Neural cell (in vitro differentiated cells): ENCODE measurements around the gene ATP11A. TPM values are rescaled to one million over a fixed set of nuclear protein-coding genes. Genes with fewer than 3 reads are reported as not detected.

Source experiments
- H2AFZ ChIP-seq: fragments of 200-600, 300-800 bp; sonication (generic), shearing (Covaris generic); 2 replicates; pipeline ENCODE4 v1.6.0; 2014; ENCODE audit warnings: low read depth, mild to moderate bottlenecking, antibody characterized with exemption, low read length, moderate library complexity
- H3F3A ChIP-seq: fragments of 200-600 bp; shearing (Covaris generic); 2 replicates; pipeline ENCODE4 v1.6.1; 2016; ENCODE audit warnings: mild to moderate bottlenecking, moderate library complexity, mixed read lengths, antibody characterized with exemption, low read length; ENCODE audit not compliant: insufficient read depth, poor library complexity, severe bottlenecking
- H3K27ac ChIP-seq: fragments of 200-600, 300-800 bp; sonication (generic), shearing (Covaris generic); 2 replicates; pipeline ENCODE4 v1.5.1; 2014; ENCODE audit warnings: mild to moderate bottlenecking, low read length, moderate library complexity
- H3K27me3 ChIP-seq: fragments of 300-800, 200-600 bp; sonication (generic), shearing (Covaris generic); 2 replicates; pipeline ENCODE4 v1.6.0; 2014; ENCODE audit warnings: mild to moderate bottlenecking, low read depth, low read length, moderate library complexity; ENCODE audit not compliant: insufficient read depth
- H3K36me3 ChIP-seq: fragments of 300-800, 200-600 bp; sonication (generic), shearing (Covaris generic); 2 replicates; pipeline ENCODE4 v1.5.1; 2014; ENCODE audit warnings: mild to moderate bottlenecking, antibody characterized with exemption, low read length, moderate library complexity; ENCODE audit not compliant: insufficient read depth
- H3K4me2 ChIP-seq: fragments of 300-800, 200-600 bp; sonication (generic), shearing (Covaris generic); 2 replicates; pipeline ENCODE4 v1.6.0; 2014; ENCODE audit warnings: mild to moderate bottlenecking, low read length
- H3K4me3 ChIP-seq: fragments of 300-800, 200-600 bp; sonication (generic), shearing (Covaris generic); 2 replicates; pipeline ENCODE4 v1.5.1; 2014; ENCODE audit warnings: mild to moderate bottlenecking, low read length, moderate library complexity
- H3K79me2 ChIP-seq: fragments of 200-600 bp; shearing (Covaris generic); replicated peaks from 2 replicates; pipeline ENCODE4 v1.6.0; 2014; ENCODE audit warnings: mild to moderate bottlenecking, low read length, moderate library complexity; ENCODE audit not compliant: insufficient read depth
- H3K9ac ChIP-seq: fragments of 300-800, 200-600 bp; sonication (generic), shearing (Covaris generic); 2 replicates; pipeline ENCODE4 v1.6.1; 2016; ENCODE audit warnings: mild to moderate bottlenecking, low read length, mixed read lengths
- H3K9me2 ChIP-seq: fragments of 200-600 bp; shearing (Covaris generic); 2 replicates; pipeline ENCODE4 v1.6.1; 2016; ENCODE audit warnings: mild to moderate bottlenecking, low read length, mixed read lengths; ENCODE audit not compliant: insufficient read depth
- H3K9me3 ChIP-seq: fragments of 200-600, 300-800 bp; sonication (generic), shearing (Covaris generic); 2 replicates; pipeline ENCODE4 v1.6.1; 2016; ENCODE audit warnings: mild to moderate bottlenecking, mixed run types, low read length, moderate library complexity, mixed read lengths
- H4K20me1 ChIP-seq: fragments of 200-600 bp; shearing (Covaris generic); 2 replicates; pipeline ENCODE4 v1.6.1; 2016; ENCODE audit warnings: mild to moderate bottlenecking, mixed run types; ENCODE audit not compliant: insufficient read depth
- EP300 ChIP-seq: fragments of 450-650 bp; conservative IDR thresholded peaks from 2 replicates; pipeline ENCODE4 v1.6.1; 2014; ENCODE audit warnings: antibody characterized with exemption, mild to moderate bottlenecking, moderate library complexity; ENCODE audit not compliant: poor library complexity, severe bottlenecking
- EZH2 ChIP-seq: fragments of 200-600, 300-800 bp; shearing (Covaris generic), sonication (generic); IDR thresholded peaks from 2 replicates; pipeline ENCODE4 v1.6.1; 2014; ENCODE audit warnings: antibody characterized with exemption, low read length, borderline replicate concordance, mild to moderate bottlenecking; ENCODE audit not compliant: insufficient read depth, poor library complexity, severe bottlenecking
- MXI1 ChIP-seq: fragments of 450-650 bp; conservative IDR thresholded peaks from 2 replicates; pipeline ENCODE4 v1.6.1; 2014; ENCODE audit warnings: antibody characterized with exemption, mild to moderate bottlenecking; ENCODE audit not compliant: poor library complexity, severe bottlenecking
- POLR2AphosphoS5 ChIP-seq: IDR thresholded peaks from 2 replicates; pipeline ENCODE4 v1.6.1; 2012
- RAD21 ChIP-seq: fragments of 450-650 bp; conservative IDR thresholded peaks from 2 replicates; pipeline ENCODE4 v1.6.1; 2014; ENCODE audit warnings: antibody characterized with exemption, mild to moderate bottlenecking, moderate library complexity
- SMC3 ChIP-seq: fragments of 450-650 bp; conservative IDR thresholded peaks from 2 replicates; pipeline ENCODE4 v1.6.1; 2014; ENCODE audit warnings: antibody characterized with exemption, mild to moderate bottlenecking, moderate library complexity; ENCODE audit not compliant: poor library complexity
- TAF1 ChIP-seq: IDR thresholded peaks from 2 replicates; pipeline ENCODE4 v1.6.1; 2012; ENCODE audit warnings: low read depth
- polyA plus RNA-seq: library from polyadenylated mRNA; depleted of rRNA; stranded (reverse); fragments of >200 nt; gene quantifications from 2 replicates; pipeline ENCODE4 v1.2.3, GENCODE V29; 2014
- TF ChIP-seq, protein P1 (sequence below): IDR thresholded peaks from 2 replicates; pipeline ENCODE4 v1.6.1; 2012; ENCODE audit warnings: borderline replicate concordance
- TF ChIP-seq, protein P2 (sequence below): fragments of 450-650 bp; IDR thresholded peaks from 2 replicates; pipeline ENCODE4 v1.5.1; 2014; ENCODE audit warnings: antibody characterized with exemption, mild to moderate bottlenecking, moderate library complexity; ENCODE audit not compliant: poor library complexity, severe bottlenecking

The ATP11A gene
- polyA plus RNA-seq, 1 donor from 2014 or later = 3.0 TPM

- Histone ChIP-seq H2AFZ (no peak overlapping the region), H3K9me2 (no peaks in the 10 kb centered on the region), H3K4me2 (no peak overlapping the region), H3K27me3 (no peaks in the 10 kb centered on the region), H3K9me3 (no peaks in the 10 kb centered on the region), H3F3A (no peaks in the 10 kb centered on the region), H3K27ac (no peak overlapping the region), H3K79me2 (peaks cover 9% of the 10 kb centered on the region), H4K20me1 (no peaks in the 10 kb centered on the region), H3K9ac (no peak overlapping the region), H3K36me3 (no peaks in the 10 kb centered on the region), H3K4me3 (no peak overlapping the region)
- TF ChIP-seq POLR2AphosphoS5 = no peak
- TF ChIP-seq MXI1 = no peak
- TF ChIP-seq EP300 = no peak
- TF ChIP-seq, protein P1, sequence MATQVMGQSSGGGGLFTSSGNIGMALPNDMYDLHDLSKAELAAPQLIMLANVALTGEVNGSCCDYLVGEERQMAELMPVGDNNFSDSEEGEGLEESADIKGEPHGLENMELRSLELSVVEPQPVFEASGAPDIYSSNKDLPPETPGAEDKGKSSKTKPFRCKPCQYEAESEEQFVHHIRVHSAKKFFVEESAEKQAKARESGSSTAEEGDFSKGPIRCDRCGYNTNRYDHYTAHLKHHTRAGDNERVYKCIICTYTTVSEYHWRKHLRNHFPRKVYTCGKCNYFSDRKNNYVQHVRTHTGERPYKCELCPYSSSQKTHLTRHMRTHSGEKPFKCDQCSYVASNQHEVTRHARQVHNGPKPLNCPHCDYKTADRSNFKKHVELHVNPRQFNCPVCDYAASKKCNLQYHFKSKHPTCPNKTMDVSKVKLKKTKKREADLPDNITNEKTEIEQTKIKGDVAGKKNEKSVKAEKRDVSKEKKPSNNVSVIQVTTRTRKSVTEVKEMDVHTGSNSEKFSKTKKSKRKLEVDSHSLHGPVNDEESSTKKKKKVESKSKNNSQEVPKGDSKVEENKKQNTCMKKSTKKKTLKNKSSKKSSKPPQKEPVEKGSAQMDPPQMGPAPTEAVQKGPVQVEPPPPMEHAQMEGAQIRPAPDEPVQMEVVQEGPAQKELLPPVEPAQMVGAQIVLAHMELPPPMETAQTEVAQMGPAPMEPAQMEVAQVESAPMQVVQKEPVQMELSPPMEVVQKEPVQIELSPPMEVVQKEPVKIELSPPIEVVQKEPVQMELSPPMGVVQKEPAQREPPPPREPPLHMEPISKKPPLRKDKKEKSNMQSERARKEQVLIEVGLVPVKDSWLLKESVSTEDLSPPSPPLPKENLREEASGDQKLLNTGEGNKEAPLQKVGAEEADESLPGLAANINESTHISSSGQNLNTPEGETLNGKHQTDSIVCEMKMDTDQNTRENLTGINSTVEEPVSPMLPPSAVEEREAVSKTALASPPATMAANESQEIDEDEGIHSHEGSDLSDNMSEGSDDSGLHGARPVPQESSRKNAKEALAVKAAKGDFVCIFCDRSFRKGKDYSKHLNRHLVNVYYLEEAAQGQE = no peak
- TF ChIP-seq EZH2 = no peak
- TF ChIP-seq SMC3 = no peak
- TF ChIP-seq, protein P2, sequence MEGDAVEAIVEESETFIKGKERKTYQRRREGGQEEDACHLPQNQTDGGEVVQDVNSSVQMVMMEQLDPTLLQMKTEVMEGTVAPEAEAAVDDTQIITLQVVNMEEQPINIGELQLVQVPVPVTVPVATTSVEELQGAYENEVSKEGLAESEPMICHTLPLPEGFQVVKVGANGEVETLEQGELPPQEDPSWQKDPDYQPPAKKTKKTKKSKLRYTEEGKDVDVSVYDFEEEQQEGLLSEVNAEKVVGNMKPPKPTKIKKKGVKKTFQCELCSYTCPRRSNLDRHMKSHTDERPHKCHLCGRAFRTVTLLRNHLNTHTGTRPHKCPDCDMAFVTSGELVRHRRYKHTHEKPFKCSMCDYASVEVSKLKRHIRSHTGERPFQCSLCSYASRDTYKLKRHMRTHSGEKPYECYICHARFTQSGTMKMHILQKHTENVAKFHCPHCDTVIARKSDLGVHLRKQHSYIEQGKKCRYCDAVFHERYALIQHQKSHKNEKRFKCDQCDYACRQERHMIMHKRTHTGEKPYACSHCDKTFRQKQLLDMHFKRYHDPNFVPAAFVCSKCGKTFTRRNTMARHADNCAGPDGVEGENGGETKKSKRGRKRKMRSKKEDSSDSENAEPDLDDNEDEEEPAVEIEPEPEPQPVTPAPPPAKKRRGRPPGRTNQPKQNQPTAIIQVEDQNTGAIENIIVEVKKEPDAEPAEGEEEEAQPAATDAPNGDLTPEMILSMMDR = no peak
These were observed 1.8 kb upstream of the ATP11A start for GRCh38 chr13:112687836-112688559.

GRCh38 chr13:112688560-112689302 is 1.1 kb upstream of the ATP11A start:
- TF ChIP-seq MXI1 = no peak
- TF ChIP-seq, protein P1 = no peak
- no peak for TF ChIP-seq POLR2AphosphoS5
- TF ChIP-seq RAD21 = no peak
- TF ChIP-seq EP300 = no peak
- TF ChIP-seq SMC3 = no peak
- no peak for TF ChIP-seq EZH2
- TF ChIP-seq, protein P2 = no peak
- no peak for TF ChIP-seq TAF1
- H3K27ac ChIP-seq = no peak overlapping the region
- no peaks in the 10 kb centered on the region for H3K36me3 ChIP-seq
- no peak overlapping the region for H3K4me3 ChIP-seq
- no peaks in the 10 kb centered on the region for H3K9me2 ChIP-seq
- H3K9me3 ChIP-seq = no peaks in the 10 kb centered on the region
- peaks cover 14% of the 10 kb centered on the region for H3K79me2 ChIP-seq
- no peaks in the 10 kb centered on the region for H3F3A ChIP-seq
- no peaks in the 10 kb centered on the region for H4K20me1 ChIP-seq
- H2AFZ ChIP-seq = no peak overlapping the region
- H3K9ac ChIP-seq = no peak overlapping the region
- H3K4me2 ChIP-seq = no peak overlapping the region
- no peaks in the 10 kb centered on the region for H3K27me3 ChIP-seq
